GM12872 (cell line): ENCODE measurements around the gene EXT2.
A peak's percentile ranks its signal among the peaks of the same experiment; 100 is the strongest.

Experiments used
- CTCF ChIP-seq: IDR thresholded peaks from 3 replicates; pipeline ENCODE4 v1.5.1; 2011; ENCODE audit warnings: low read depth, mild to moderate bottlenecking, low read length, moderate library complexity; ENCODE audit not compliant: insufficient read depth

The EXT2 gene

GRCh38 chr11:44088377-44088776 is 7.1 kb upstream of the EXT2 start:
- no peak for TF ChIP-seq CTCF

- TF ChIP-seq CTCF = no peak
These were observed 6.6 kb upstream of the EXT2 start for GRCh38 chr11:44088871-44089270.

GRCh38 chr11:44090539-44090938 is 4.9 kb upstream of the EXT2 start:
- TF ChIP-seq CTCF = no peak

GRCh38 chr11:44094260-44094868 is 1.1 kb upstream of the EXT2 start:
- peak; percentile 80 for TF ChIP-seq CTCF

GRCh38 chr11:44096360-44097185 is 1.1 kb downstream of the EXT2 start:
- no peak for TF ChIP-seq CTCF

- no peak for TF ChIP-seq CTCF
These were observed 2.3 kb downstream of the EXT2 start for GRCh38 chr11:44097821-44098220.

GRCh38 chr11:44101098-44101497 is 5.6 kb downstream of the EXT2 start:
- no peak for TF ChIP-seq CTCF
